Fibroblast of skin of left biceps (primary cell): ENCODE data around the gene KBTBD13.

Experiments
- DNase-seq, 2 experiments: peaks; one replicate each; pipeline ENCODE4 v3.0.0-alpha.2; 2013; ENCODE audit warnings: low read depth in 2 of 2

The KBTBD13 gene

GRCh38 chr15:65051266-65051665 lies 25.3 kb upstream of the KBTBD13 start:
- no peak for DNase-seq

GRCh38 chr15:65052956-65053355 lies 23.6 kb upstream of the KBTBD13 start:
- DNase-seq = no peak

GRCh38 chr15:65054333-65055200 lies 22.0 kb upstream of the KBTBD13 start:
- DNase-seq = no peak

GRCh38 chr15:65055201-65055870 lies 21.2 kb upstream of the KBTBD13 start:
- no peak for DNase-seq

GRCh38 chr15:65056106-65056505 lies 20.4 kb upstream of the KBTBD13 start:
- DNase-seq = no peak

GRCh38 chr15:65056868-65057548 lies 19.5 kb upstream of the KBTBD13 start:
- DNase-seq = no peak

GRCh38 chr15:65057549-65057940 lies 19.0 kb upstream of the KBTBD13 start:
- no peak for DNase-seq

GRCh38 chr15:65058394-65059368 lies 17.9 kb upstream of the KBTBD13 start:
- no peak for DNase-seq

GRCh38 chr15:65059369-65059750 lies 17.2 kb upstream of the KBTBD13 start:
- DNase-seq = no peak

GRCh38 chr15:65059931-65060596 lies 16.5 kb upstream of the KBTBD13 start:
- DNase-seq = no peak

GRCh38 chr15:65060641-65061397 lies 15.7 kb upstream of the KBTBD13 start:
- no peak for DNase-seq

GRCh38 chr15:65062061-65062460 lies 14.5 kb upstream of the KBTBD13 start:
- DNase-seq = no peak

- DNase-seq = no peak
These were observed 13.8 kb upstream of the KBTBD13 start for GRCh38 chr15:65062726-65063125.

GRCh38 chr15:65066001-65066634 lies 10.4 kb upstream of the KBTBD13 start:
- DNase-seq = no peak

GRCh38 chr15:65066635-65067316 lies 9.8 kb upstream of the KBTBD13 start:
- no peak for DNase-seq

GRCh38 chr15:65067317-65067644 lies 9.3 kb upstream of the KBTBD13 start:
- DNase-seq = no peak

GRCh38 chr15:65067645-65068402 lies 8.7 kb upstream of the KBTBD13 start, which contains the start of gene RASL12:
Gene RASL12 (minus strand): TSS chr15:65067991. CDS start chr15:65067835, 156 bp downstream.
- no peak for DNase-seq

GRCh38 chr15:65068403-65068788 lies 8.2 kb upstream of the KBTBD13 start:
- no peak for DNase-seq
